ENCODE data around the gene LSAMP. TPM values are rescaled to one million over a fixed set of nuclear protein-coding genes. Genes with fewer than 3 reads are reported as not detected.

LSAMP gene
- total and polyA plus RNA-seq, 2 donors (not counting 3 experiments of a cell fraction or from before 2014, with no cell fraction given) = not detected

- FAIRE-seq (no peak), DNase-seq (ENCODE audit: low read depth, low spot score) (no peak)
- Histone ChIP-seq H3K27me3 (ENCODE audit: control insufficient read depth in 2 of 2, insufficient read depth in 2 of 2, low read length in 2 of 2) (no peaks in the 10 kb centered on the region), H3K4me3 (replicated peaks in 1 of 3; ENCODE audit: insufficient read depth in 1 of 3, low read depth in 1 of 3, low read length in 3 of 3) (no peak overlapping the region), H3K27ac (ENCODE audit: insufficient read depth, low read depth, low read length) (no peak overlapping the region), H3K9ac (replicated peaks; ENCODE audit: extremely low read depth, insufficient read depth, low read length) (no peak overlapping the region), H3K4me2 (ENCODE audit: insufficient read depth, low read length) (no peak overlapping the region), H3K4me1 (ENCODE audit: control insufficient read depth, extremely low read depth, insufficient read depth, low read length) (no peaks in the 10 kb centered on the region), H4K20me1 (replicated peaks; ENCODE audit: control insufficient read depth, extremely low read depth, insufficient read depth, low read length) (no peaks in the 10 kb centered on the region), H3K9me1 (replicated peaks; ENCODE audit: control insufficient read depth, extremely low read depth, insufficient read depth, low read length) (no peaks in the 10 kb centered on the region), H3K36me3 (ENCODE audit: control insufficient read depth in 2 of 2, extremely low read depth in 1 of 2, insufficient read depth in 2 of 2, low read length in 2 of 2) (no peaks in the 10 kb centered on the region), H3K9me3 (replicated peaks; ENCODE audit: control insufficient read depth, insufficient read depth, low read length) (no peaks in the 10 kb centered on the region), H3K79me2 (ENCODE audit: control insufficient read depth, insufficient read depth, low read length) (no peaks in the 10 kb centered on the region), H2AFZ (ENCODE audit: low read depth, low read length) (no peak overlapping the region)
- no TSS peak for BruUV-seq (replicated peaks)
- intact Hi-C loops (cut with micrococcal nuclease) (no loop called here), dilution Hi-C loops (cut with MboI; ENCODE audit: extremely low pct_ligation_motif_present, low sequenced_read_pairs) (no loop called here)
- ChIA-PET POLR2A (no interaction called here), CTCF (no interaction called here)
- TF ChIP-seq JUN (IDR thresholded peaks at IDR 0.05; ENCODE audit: borderline replicate concordance, insufficient read depth, insufficient read length, low read depth) (no peak), GATA2 (IDR thresholded peaks at IDR 0.05; ENCODE audit: insufficient read depth, insufficient read length, low read depth, low read length) (no peak), CTCF (IDR thresholded peaks at IDR 0.05; ENCODE audit: extremely low read depth in 1 of 2, insufficient read depth in 1 of 2, low read depth in 1 of 2, low read length in 2 of 2) (no peak), EZH2 (IDR thresholded peaks at IDR 0.05; ENCODE audit: borderline replicate concordance, low read depth, low read length, severe bottlenecking) (no peak), FOS (IDR thresholded peaks at IDR 0.05; ENCODE audit: borderline replicate concordance, insufficient read depth, low read length) (no peak), POLR2AphosphoS5 (IDR thresholded peaks at IDR 0.05; ENCODE audit: insufficient read depth, low read depth, low read length) (no peak), MYC (IDR thresholded peaks at IDR 0.05; ENCODE audit: low read depth, low read length) (no peak), POLR2A (IDR thresholded peaks at IDR 0.05; ENCODE audit: low read depth, low read length) (no peak)
- TF ChIP-seq, protein P1, sequence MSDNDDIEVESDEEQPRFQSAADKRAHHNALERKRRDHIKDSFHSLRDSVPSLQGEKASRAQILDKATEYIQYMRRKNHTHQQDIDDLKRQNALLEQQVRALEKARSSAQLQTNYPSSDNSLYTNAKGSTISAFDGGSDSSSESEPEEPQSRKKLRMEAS (IDR thresholded peaks at IDR 0.05; ENCODE audit: insufficient read depth, insufficient read length) = no peak
Observed at GRCh38 chr3:116246406-116246980, 198.8 kb downstream of the LSAMP start.
